Measurements from ENCODE around the gene COA1.
"Not testable (repeated sequence)": the region's sequence is repeated elsewhere in the genome, so short reads cannot be mapped to it uniquely, and the experiment has no call there.

Gene COA1

GRCh38 chr7:43649755-43650274, 79.5 kb downstream of the COA1 start:
- DNase-seq: peak; percentile 66

GRCh38 chr7:43648473-43649406, 80.6 kb downstream of the COA1 start:
- peak; percentile 70 for DNase-seq

- DNase-seq: peak; percentile 73
These were observed 81.5 kb downstream of the COA1 start for GRCh38 chr7:43647673-43648472.

GRCh38 chr7:43647339-43647672, 82.0 kb downstream of the COA1 start:
- no peak for DNase-seq

- no peak for DNase-seq
These were observed 82.6 kb downstream of the COA1 start for GRCh38 chr7:43646603-43647338.

GRCh38 chr7:43645699-43646226, 83.6 kb downstream of the COA1 start:
- DNase-seq: no peak

DNA sequence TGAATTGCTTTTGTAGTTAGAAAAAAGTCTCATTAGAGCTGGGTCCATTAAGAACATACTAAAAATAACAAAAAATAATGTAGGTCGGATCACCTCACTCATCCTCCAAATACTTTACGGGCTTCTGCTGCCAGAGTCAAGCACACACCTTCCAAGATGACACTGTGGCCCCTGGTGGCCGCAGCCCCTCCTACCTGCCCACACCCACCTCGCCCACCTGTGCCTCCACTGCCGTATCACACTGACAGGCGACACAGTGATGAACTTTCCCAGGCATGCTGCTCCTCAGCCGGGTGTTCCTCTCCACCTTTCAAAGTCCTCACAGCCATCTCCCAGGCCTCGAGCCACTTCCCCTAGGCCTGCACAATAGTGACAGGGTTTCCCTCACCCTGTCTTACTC, 85.5 kb downstream of the COA1 start:
- DNase-seq: no peak

GRCh38 chr7:43642897-43643630, 86.3 kb downstream of the COA1 start:
- no peak for DNase-seq

- DNase-seq: no peak
These were observed 88.6 kb downstream of the COA1 start for GRCh38 chr7:43640679-43641078.

- no peak for DNase-seq
These were observed 89.3 kb downstream of the COA1 start for GRCh38 chr7:43639858-43640491.

GRCh38 chr7:43637114-43637806, 92.1 kb downstream of the COA1 start:
- no peak for DNase-seq

GRCh38 chr7:43636093-43636492, 93.2 kb downstream of the COA1 start:
- DNase-seq: no peak

- no peak for DNase-seq
These were observed 94.9 kb downstream of the COA1 start for GRCh38 chr7:43634384-43634783.

DNA sequence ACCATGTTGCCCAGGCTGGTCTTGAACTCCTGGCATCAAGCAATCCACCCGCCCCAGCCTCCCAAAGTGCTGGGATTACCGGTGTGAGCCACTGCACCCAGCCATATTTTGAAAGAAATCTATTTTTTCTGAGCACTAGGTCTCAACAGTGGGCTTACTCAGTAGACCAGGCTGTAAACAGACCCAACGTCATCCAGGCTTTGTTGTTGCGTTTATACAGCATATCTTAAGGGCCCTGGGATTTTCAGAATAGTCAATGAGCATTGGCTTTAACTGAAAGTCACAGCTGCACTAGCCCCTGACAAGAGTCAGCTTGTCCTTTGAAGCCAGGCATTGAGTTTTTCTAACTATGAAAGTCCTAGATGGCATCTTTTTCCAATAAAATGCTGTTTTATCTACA, 96.6 kb downstream of the COA1 start:
- DNase-seq: no peak

DNA sequence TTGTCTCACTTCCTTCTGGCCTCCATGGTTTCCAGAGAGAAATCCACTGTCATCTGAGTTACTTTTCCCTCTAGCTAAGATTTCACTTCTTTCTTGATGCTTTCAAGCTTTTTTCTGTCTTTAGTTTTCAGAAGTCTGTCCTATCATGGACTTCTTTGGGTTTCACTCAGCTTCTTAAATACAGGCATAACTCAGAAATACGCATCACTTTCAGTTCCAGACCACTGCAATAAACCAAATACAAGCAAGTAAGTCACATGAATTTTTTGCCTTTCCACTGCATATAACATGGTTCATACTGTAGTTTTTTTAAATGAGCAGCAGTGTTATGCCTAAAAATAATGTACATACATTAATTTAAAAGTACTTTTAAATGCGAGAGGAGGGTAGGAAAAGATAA, 97.8 kb downstream of the COA1 start:
- DNase-seq: no peak

GRCh38 chr7:43630482-43630881, 98.8 kb downstream of the COA1 start:
- DNase-seq: no peak

DNA sequence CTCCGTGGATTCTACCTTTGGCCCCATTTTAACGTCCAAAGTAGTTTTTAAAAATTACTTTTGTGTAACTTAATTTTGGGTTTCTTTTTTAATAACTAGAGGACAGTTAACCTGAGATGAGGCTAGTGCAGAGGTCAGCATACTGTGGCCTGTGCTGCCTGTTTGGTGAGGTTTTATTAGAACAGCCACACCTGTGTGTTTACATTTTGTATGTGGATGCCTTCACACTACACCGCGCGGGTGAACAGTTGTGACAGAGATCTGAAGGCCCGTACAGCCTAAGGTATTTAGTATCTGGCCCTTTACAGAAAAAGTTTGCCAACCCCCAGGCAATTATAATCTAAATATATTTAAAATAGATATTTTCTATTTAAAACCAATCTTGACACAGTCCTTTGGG, 99.5 kb downstream of the COA1 start:
- DNase-seq: no peak

DNA sequence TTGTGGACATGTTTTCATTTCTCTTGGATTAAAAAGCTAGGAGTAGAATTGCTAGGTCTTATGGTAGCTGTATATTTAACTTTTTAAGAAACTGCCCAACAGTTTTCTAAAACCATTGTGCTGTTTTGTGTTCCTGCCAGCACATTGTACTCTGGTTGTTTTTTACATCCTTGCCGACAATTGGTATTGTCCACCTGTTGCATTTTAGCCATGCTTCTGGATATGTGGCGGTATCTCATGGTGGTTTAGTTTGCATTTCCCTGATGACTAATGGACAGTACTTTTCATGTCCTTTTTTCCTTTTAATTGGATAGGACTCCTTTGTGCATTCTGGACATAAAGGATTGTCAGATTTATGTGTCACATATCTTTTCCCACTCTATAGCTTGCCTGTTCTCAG, 100.9 kb downstream of the COA1 start:
- DNase-seq: no peak

GRCh38 chr7:43627798-43628197, 101.5 kb downstream of the COA1 start:
- not testable (repeated sequence) for DNase-seq

- no peak for DNase-seq
These were observed 102.6 kb downstream of the COA1 start for GRCh38 chr7:43626695-43627094.

DNA sequence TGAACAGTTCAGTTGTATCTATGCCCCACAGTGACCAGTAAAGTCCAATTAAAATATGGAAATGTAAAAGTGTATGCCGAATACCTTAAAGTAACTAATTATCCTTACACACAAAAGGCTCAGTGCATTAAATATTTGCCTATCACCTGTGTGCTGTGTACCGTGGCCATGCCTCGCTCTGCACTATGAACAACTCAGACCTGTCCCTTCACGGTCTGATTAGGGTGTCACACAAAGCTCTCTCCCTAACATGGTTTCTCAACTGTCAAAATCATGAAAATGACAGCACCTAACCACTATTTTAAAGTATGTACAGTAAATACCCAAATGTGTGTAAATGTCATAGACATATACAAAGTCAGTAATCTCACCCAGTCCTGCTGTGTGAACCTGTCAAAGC, 103.3 kb downstream of the COA1 start:
- DNase-seq: no peak

Measured in stimulated activated CD4-positive, alpha-beta T cell treated with anti-CD3 and anti-CD28 coated beads, Interleukin-15, amount 100 ng/mL, for 24 hours (primary cell).